Mesenchymal stem cell (in vitro differentiated cells and primary cell): ENCODE measurements around the gene ZNF385C.

Experiments
- DNase-seq: peaks from one replicate; pipeline ENCODE4 v3.0.0-alpha.2; 2013
- H2AFZ ChIP-seq: one replicate; pipeline ENCODE4 v1.6.1; 2013; ENCODE audit warnings: low read depth, mild to moderate bottlenecking, control low read depth, inconsistent platforms, low read length, moderate library complexity
- H2AK5ac ChIP-seq: 2 replicates; pipeline ENCODE4 v1.6.1; 2013; ENCODE audit warnings: low read length, moderate library complexity, mild to moderate bottlenecking, inconsistent platforms; ENCODE audit not compliant: severe bottlenecking
- H2BK120ac ChIP-seq: one replicate; pipeline ENCODE4 v1.6.1; 2013; ENCODE audit warnings: low read depth, mild to moderate bottlenecking, inconsistent platforms, low read length, moderate library complexity
- H2BK12ac ChIP-seq, 2 experiments: one replicate each; pipeline ENCODE4 v1.6.1; 2013; ENCODE audit warnings: inconsistent platforms in 2 of 2, low read length in 2 of 2, mild to moderate bottlenecking in 2 of 2, moderate library complexity in 2 of 2, control low read depth in 1 of 2
- H2BK15ac ChIP-seq: one replicate; pipeline ENCODE4 v1.6.1; 2013; ENCODE audit warnings: mild to moderate bottlenecking, low read depth, inconsistent platforms; ENCODE audit not compliant: poor library complexity, severe bottlenecking
- H2BK5ac ChIP-seq: 2 replicates; pipeline ENCODE4 v1.6.1; 2013; ENCODE audit warnings: low read depth, mild to moderate bottlenecking, low read length, control low read depth, inconsistent platforms; ENCODE audit not compliant: poor library complexity, severe bottlenecking
- H3K14ac ChIP-seq, 2 experiments: one replicate each; pipeline ENCODE4 v1.6.1; 2013; ENCODE audit warnings: inconsistent platforms in 2 of 2, low read length in 2 of 2, control low read depth in 1 of 2, mild to moderate bottlenecking in 1 of 2, moderate library complexity in 1 of 2
- H3K18ac ChIP-seq, 2 experiments: one replicate each; pipeline ENCODE4 v1.6.1; 2013; ENCODE audit warnings: inconsistent platforms in 2 of 2, low read length in 2 of 2, control low read depth in 1 of 2, low read depth in 1 of 2, mild to moderate bottlenecking in 1 of 2
- H3K23ac ChIP-seq, 2 experiments: one replicate each; pipeline ENCODE4 v1.6.1; 2013; ENCODE audit warnings: inconsistent platforms in 2 of 2, low read length in 2 of 2, mild to moderate bottlenecking in 2 of 2, moderate library complexity in 2 of 2, control low read depth in 1 of 2
- H3K27ac ChIP-seq: 2 replicates; pipeline ENCODE4 v1.5.1; 2013; ENCODE audit warnings: mild to moderate bottlenecking, moderate library complexity, low read length, control low read depth, inconsistent platforms; ENCODE audit not compliant: poor library complexity, severe bottlenecking
- H3K27me3 ChIP-seq, 2 experiments: 2 replicates each; pipeline versions ENCODE4 v1.6.1 to v1.7.0; 2013; ENCODE audit warnings: low read length in 2 of 2, mild to moderate bottlenecking in 2 of 2, moderate library complexity in 2 of 2, control low read depth in 1 of 2, inconsistent platforms in 1 of 2; ENCODE audit not compliant: control insufficient read depth in 1 of 2, insufficient read depth in 1 of 2
- H3K36me3 ChIP-seq, 2 experiments: 2 replicates each; pipeline versions ENCODE4 v1.6.1 to v1.7.0; 2013; ENCODE audit warnings: low read length in 2 of 2, control low read depth in 1 of 2, inconsistent platforms in 1 of 2, low read depth in 1 of 2, mild to moderate bottlenecking in 1 of 2; ENCODE audit not compliant: insufficient read depth in 2 of 2, control insufficient read depth in 1 of 2
- H3K4ac ChIP-seq, 2 experiments: one replicate each; pipeline ENCODE4 v1.6.1; 2013; ENCODE audit warnings: inconsistent platforms in 2 of 2, low read length in 2 of 2, mild to moderate bottlenecking in 2 of 2, moderate library complexity in 2 of 2, control low read depth in 1 of 2, low read depth in 1 of 2
- H3K4me1 ChIP-seq: 2 replicates; pipeline ENCODE4 v1.6.1; 2013; ENCODE audit warnings: low read depth, low read length, control low read depth; ENCODE audit not compliant: control insufficient read depth, insufficient read depth
- H3K4me2 ChIP-seq: 2 replicates; pipeline ENCODE4 v1.6.1; 2013; ENCODE audit warnings: low read length, mild to moderate bottlenecking, inconsistent platforms; ENCODE audit not compliant: poor library complexity, severe bottlenecking
- H3K4me3 ChIP-seq, 2 experiments: 2 replicates each; pipeline versions ENCODE4 v1.5.1 to v1.7.0; 2013; ENCODE audit warnings: low read length in 2 of 2, mild to moderate bottlenecking in 2 of 2, control low read depth in 1 of 2, low read depth in 1 of 2; ENCODE audit not compliant: insufficient read depth in 1 of 2
- H3K79me1 ChIP-seq: replicated peaks from 2 replicates; pipeline ENCODE4 v1.6.1; 2013; ENCODE audit warnings: mild to moderate bottlenecking, control low read depth, low read length, inconsistent platforms; ENCODE audit not compliant: poor library complexity, severe bottlenecking
- H3K9ac ChIP-seq: 2 replicates; pipeline ENCODE4 v1.7.0; 2013; ENCODE audit warnings: mild to moderate bottlenecking, low read length, moderate library complexity
- H3K9me3 ChIP-seq: 2 replicates; pipeline ENCODE4 v1.7.0; 2013; ENCODE audit warnings: mild to moderate bottlenecking, low read length; ENCODE audit not compliant: control insufficient read depth
- H4K8ac ChIP-seq: one replicate; pipeline ENCODE4 v1.6.1; 2013; ENCODE audit warnings: inconsistent platforms, mild to moderate bottlenecking, low read length, moderate library complexity
- H4K91ac ChIP-seq: one replicate; pipeline ENCODE4 v1.6.1; 2013; ENCODE audit warnings: mild to moderate bottlenecking, low read length, inconsistent platforms
- WGBS: methylation state at CpG from one replicate; pipeline ENCODE4 v1.1.7; 2013; ENCODE audit warnings: mixed read lengths; 5-methylcytosine and 5-hydroxymethylcytosine counted together

ZNF385C gene

GRCh38 chr17:41988418-41988817 is 109.9 kb downstream of the ZNF385C start:
- H3K23ac ChIP-seq: no peak overlapping the region
- no peaks in the 10 kb centered on the region for H3K9me3 ChIP-seq
- H2BK120ac ChIP-seq: no peak overlapping the region
- no peak overlapping the region for H3K27ac ChIP-seq
- peaks cover 49 to 95% of the 10 kb centered on the region in 2 experiments for H3K36me3 ChIP-seq
- H2BK12ac ChIP-seq: no peak overlapping the region
- H2AFZ ChIP-seq: no peak overlapping the region
- H3K4me2 ChIP-seq: no peak overlapping the region
- H2BK15ac ChIP-seq: no peak overlapping the region
- no peaks in the 10 kb centered on the region for H3K27me3 ChIP-seq
- H3K14ac ChIP-seq: no peak overlapping the region
- H3K4ac ChIP-seq: no peak overlapping the region
- no peak overlapping the region for H4K8ac ChIP-seq
- H3K4me1 ChIP-seq: no peaks in the 10 kb centered on the region
- peaks cover 41% of the 10 kb centered on the region for H3K79me1 ChIP-seq
- H2AK5ac ChIP-seq: no peak overlapping the region
- no peak overlapping the region for H3K9ac ChIP-seq
- H3K4me3 ChIP-seq: no peak overlapping the region
- 100% methylated on average over 1 of the region's 2 CpGs for WGBS
- no peak for DNase-seq
- H4K91ac ChIP-seq: no peak overlapping the region
- no peak overlapping the region for H3K18ac ChIP-seq
- H2BK5ac ChIP-seq: no peak overlapping the region

GRCh38 chr17:41987642-41988041 is 110.6 kb downstream of the ZNF385C start:
- Histone ChIP-seq H3K27me3 (no peaks in the 10 kb centered on the region), H2BK15ac (no peak overlapping the region), H2BK12ac (no peak overlapping the region), H3K36me3 (peaks cover 50 to 95% of the 10 kb centered on the region in 2 experiments), H3K23ac (no peak overlapping the region), H3K4me3 (no peak overlapping the region), H3K9me3 (no peaks in the 10 kb centered on the region), H2AFZ (no peak overlapping the region), H3K18ac (no peak overlapping the region), H3K27ac (no peak overlapping the region), H2BK5ac (no peak overlapping the region), H2AK5ac (no peak overlapping the region), H4K8ac (no peak overlapping the region), H3K79me1 (peaks cover 41% of the 10 kb centered on the region), H4K91ac (no peak overlapping the region), H3K9ac (no peak overlapping the region), H3K4me1 (no peaks in the 10 kb centered on the region), H2BK120ac (no peak overlapping the region), H3K14ac (no peak overlapping the region), H3K4ac (no peak overlapping the region), H3K4me2 (no peak overlapping the region)
- DNase-seq: no peak
- 88% methylated on average over 2 of the region's 3 CpGs for WGBS

GRCh38 chr17:41986634-41987033 is 111.6 kb downstream of the ZNF385C start:
- Histone ChIP-seq H3K4me1 (peaks cover 2% of the 10 kb centered on the region), H3K4me3 (no peak overlapping the region), H3K18ac (no peak overlapping the region), H3K9ac (no peak overlapping the region), H2AK5ac (no peak overlapping the region), H3K36me3 (peaks cover 45 to 96% of the 10 kb centered on the region in 2 experiments), H3K9me3 (no peaks in the 10 kb centered on the region), H3K14ac (no peak overlapping the region), H3K27me3 (no peaks in the 10 kb centered on the region), H3K4me2 (no peak overlapping the region), H4K91ac (no peak overlapping the region), H2BK15ac (no peak overlapping the region), H2BK120ac (no peak overlapping the region), H3K23ac (no peak overlapping the region), H3K27ac (no peak overlapping the region), H4K8ac (no peak overlapping the region), H2BK12ac (no peak overlapping the region), H2BK5ac (no peak overlapping the region), H3K4ac (no peak overlapping the region), H3K79me1 (peaks cover 35% of the 10 kb centered on the region), H2AFZ (no peak overlapping the region)
- WGBS: 92% methylated on average over 1 of the region's 1 CpG
- DNase-seq: no peak

- H2AFZ ChIP-seq: no peak overlapping the region
- 97% methylated on average over 7 of the region's 8 CpGs for WGBS
- no peak overlapping the region for H2BK15ac ChIP-seq
- no peak overlapping the region for H3K9ac ChIP-seq
- H3K18ac ChIP-seq: no peak overlapping the region
- no peak overlapping the region for H3K4me3 ChIP-seq
- H4K91ac ChIP-seq: no peak overlapping the region
- no peak overlapping the region for H2BK5ac ChIP-seq
- H3K14ac ChIP-seq: no peak overlapping the region
- DNase-seq: no peak
- peaks cover 2% of the 10 kb centered on the region for H3K4me1 ChIP-seq
- no peak overlapping the region for H4K8ac ChIP-seq
- H2BK12ac ChIP-seq: no peak overlapping the region
- no peaks in the 10 kb centered on the region for H3K9me3 ChIP-seq
- H3K23ac ChIP-seq: no peak overlapping the region
- no peak overlapping the region for H3K4ac ChIP-seq
- H2AK5ac ChIP-seq: no peak overlapping the region
- peaks cover 33% of the 10 kb centered on the region for H3K79me1 ChIP-seq
- no peak overlapping the region for H3K27ac ChIP-seq
- no peak overlapping the region for H2BK120ac ChIP-seq
- H3K36me3 ChIP-seq: peaks cover 50 to 95% of the 10 kb centered on the region in 2 experiments
- no peak overlapping the region for H3K4me2 ChIP-seq
- no peaks in the 10 kb centered on the region for H3K27me3 ChIP-seq
Observed at GRCh38 chr17:41985919-41986318, 112.4 kb downstream of the ZNF385C start.
